ENCODE data around the gene SYNJ2.

Gene SYNJ2

DNA sequence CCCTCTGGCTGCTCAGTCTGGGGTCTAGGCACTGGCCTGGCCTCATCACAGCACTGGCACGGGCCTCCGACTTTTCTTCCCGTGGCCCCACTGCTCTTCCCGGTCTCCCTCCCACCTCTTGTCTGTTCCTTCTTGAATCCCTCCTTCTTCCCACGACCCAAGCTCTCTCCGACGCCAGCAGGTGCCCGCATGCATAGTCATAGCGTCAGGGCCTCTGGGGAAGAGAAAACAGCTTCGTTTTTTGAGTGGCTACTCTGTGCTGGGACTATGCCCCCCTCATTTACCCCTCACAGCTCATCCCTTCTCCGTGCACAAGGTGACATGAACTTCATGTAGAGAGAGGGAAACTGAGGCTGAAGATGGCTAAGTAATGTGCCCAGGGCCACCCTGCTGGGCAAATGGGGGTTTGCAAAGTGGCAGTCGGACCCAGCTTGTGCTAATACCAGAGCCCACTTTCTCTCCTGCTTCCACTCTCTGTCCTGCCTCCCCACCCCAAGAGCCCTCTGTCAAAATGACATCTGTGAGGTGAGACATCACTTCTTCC lies 59.2 kb downstream of the SYNJ2 start:
- DNase-seq (ENCODE audit: low read depth in 2 of 2) = no peak

DNA sequence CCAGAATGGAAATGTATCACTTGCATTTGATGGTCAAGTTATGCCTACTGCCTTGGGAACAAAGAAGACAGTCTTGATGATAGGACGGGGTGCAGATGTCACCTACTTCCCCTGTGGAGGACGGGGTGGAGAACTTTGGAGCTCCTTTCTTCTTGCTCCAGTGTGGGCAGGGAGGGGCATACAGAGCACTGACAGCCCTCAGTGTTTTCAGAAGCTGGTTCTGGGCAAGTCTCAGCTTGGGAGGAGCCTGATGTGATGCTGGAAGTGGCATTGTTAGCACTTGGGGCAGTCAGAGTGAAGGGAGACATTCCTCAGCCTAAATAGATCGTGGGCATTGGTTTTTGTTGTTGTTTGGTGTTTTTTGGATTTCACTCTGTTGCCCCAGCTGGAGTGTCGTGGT lies 59.7 kb downstream of the SYNJ2 start:
- DNase-seq (ENCODE audit: low read depth in 2 of 2) = no peak

DNA sequence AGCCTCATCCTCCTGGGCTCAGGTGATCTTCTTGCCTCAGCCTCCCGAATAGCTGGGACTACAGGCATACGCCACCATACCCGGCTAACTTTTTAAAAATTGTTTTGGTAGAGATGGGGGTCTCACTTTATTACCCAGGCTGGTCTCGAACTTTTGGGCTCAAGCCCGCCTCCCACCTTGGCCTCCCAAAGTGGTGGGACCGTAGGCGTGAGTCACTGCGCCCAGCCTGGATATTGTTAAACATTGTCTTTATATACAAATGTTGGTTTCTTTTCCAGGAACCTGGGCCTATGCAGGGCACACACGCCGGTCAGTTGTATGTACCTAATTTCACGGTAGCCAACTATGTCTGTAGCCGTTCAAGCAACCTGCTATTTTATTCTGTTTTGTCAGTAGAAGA lies 60.1 kb downstream of the SYNJ2 start:
- DNase-seq (ENCODE audit: low read depth in 2 of 2) = no peak

DNA sequence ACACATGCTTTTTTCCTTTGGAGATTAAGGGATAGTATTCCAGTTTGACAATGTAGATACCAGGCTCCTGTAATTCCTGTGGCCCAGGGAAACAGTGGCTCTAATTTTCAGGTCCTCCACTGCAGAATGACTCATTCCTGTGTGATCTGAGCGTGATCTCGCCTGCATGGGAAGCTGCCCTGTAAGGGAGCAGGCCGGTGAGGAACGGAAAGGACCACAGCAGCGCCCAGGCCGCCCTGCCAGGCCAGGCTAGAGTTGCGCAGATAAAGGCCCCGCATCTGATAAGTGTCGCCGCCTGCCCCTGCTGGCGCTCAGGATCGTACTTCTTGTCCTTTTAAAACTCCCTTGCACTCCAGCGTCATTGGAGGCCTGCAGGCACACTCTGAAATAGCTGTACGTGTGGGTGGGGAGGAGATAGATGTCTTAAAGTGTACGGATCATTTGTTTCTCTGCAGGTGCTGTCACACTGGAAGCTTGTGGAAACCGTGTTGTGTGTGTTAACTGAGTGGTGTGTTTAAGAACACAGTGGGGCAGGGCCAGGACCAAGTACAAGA lies 60.7 kb downstream of the SYNJ2 start:
- no peak for DNase-seq (ENCODE audit: low read depth in 2 of 2)

DNA sequence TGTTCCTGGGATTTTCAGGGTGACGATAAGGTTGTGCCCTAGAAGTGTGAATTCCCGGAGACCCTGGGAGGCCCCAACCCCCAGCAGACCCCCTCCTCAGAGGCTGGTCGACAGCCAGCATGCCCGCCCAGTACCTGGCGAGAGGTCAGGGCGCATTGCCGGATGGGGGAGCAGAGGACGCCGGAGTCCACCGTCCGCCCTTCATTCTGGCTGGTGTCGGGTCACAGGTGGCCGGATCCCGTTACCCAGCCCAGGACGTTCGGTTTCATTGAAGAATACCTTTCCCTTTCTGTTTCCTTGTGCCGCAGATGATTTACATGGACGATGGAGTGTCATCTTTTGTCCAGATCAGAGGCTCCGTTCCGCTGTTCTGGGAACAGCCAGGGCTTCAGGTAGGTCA lies 61.3 kb downstream of the SYNJ2 start:
- DNase-seq (ENCODE audit: low read depth in 2 of 2) = no peak

DNA sequence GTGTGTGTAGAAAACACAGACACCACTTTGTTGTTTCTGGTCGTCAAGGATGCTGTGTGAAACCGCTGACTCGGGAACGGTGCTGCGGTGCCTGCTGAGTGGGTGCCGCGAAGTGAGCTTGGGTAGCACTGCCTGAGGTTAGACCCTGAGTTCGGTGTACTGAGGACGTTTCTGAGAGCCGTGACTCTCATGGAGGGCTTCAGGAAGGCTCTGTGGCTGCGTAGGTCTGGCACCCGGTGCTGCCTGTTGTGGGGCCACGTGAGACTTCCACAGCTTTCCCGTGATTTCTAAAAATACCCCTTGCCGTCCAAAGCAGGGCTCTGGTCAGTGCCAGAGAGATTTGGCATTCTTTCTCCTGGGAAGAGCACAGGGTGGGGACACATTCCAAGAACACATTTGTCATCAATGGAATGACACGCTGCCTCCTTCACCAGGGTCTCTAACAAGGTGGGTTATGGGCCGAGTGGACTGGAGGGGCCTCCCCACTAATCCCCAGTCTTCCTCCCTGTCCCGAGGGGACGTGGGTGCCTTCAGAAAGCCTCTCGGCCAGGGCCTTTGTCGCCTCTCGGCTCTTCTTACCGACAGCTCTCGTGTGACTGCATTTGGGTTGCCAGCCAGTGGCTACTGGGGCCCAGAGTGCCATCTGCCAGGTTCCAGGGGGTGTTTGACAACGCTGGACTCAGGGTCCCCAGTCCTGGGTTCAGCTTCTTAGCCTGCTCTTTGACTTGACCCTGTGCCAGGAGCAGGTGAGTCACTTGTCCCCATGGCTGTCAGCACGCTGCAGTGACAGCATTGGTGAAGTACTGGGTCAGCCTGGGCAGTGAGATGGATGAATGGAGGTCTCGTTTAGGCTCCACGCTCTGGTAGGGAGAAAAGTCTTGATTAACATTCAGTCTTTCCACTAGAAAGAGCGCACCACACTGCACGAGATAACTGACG lies 62.2 kb downstream of the SYNJ2 start:
- no peak for DNase-seq (ENCODE audit: low read depth in 2 of 2)

DNA sequence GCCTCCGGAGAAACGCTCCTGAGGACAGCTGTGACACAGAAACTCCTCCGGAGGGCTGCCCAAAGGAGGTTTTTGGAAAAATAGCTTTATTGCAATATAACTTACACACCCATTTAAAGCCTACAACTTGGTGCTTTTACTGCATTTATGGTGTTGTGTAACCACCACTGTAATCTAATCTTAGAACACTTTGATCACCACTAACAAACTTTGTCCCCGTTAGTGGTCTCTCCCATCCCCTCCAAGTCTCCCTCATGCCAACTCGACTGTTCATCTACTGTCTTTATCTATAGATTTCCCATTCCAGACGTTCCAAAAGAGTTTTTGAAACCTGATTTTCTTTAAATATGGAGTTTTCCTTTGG lies 62.8 kb downstream of the SYNJ2 start:
- no peak for DNase-seq (ENCODE audit: low read depth in 2 of 2)

DNA sequence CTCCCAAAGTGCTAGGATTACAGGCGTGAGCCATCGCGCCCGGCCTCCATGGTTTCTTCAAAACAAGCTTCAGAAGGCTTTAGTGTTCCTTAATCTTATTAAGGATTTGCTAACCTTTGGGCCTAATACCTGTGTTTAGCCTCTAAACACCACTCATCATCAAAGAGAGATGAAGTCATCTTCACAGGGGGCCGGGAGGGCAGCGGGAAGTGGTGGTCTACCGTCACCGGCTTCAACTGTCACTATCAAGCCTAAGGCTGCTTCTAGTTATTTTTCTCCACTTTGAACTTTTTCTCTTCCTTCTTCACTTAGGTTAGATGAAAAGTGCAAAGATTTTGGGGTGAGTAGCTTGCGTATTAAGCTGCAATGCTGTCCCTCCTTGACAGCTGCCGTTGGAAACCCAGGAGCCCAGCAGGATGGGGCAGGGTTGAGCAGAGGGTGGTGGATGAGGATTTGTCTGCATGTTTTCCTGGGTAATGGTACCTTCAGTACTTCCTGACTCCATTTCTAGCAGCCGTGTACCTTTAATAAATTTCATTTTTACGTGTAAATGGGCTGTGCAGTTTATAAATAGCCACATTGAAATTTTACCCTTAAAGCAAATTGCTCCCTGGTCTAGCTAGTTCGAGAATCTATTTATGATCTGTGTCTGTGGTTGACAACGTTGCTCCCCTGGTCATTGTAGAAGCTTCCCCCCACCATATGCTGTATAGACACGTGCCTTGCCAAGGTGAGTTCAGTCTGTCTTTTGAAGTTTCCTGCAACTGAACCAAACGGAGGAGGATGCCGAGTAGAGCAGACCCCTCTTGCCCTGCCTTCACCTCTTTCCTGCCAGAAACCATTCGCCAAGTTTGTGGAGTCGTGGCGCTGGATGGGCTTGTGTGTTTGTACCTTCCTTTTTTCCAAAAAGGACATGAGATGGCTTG lies 64.8 kb downstream of the SYNJ2 start:
- no peak for DNase-seq (ENCODE audit: low read depth in 2 of 2)

DNA sequence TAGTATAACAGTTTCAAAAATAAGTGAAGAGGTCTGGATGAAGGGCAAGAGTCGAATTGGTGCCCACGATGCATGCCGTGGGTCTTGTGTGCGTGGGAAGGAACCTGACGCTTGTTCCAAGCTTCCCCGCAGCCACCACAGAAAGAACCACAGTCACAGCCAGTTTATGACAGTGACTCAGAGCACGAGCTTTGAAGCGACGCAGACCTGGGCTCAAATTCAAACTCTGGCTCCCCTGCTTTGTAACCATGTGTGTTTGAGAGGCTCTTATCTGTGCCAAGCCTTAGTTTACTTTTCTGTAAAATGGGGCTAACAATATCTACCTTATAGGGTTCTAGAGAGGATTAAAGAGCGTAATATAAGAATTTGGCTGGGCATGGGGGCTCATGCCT lies 65.5 kb downstream of the SYNJ2 start:
- DNase-seq (ENCODE audit: low read depth in 2 of 2) = peak; percentile 51 to 71

DNA sequence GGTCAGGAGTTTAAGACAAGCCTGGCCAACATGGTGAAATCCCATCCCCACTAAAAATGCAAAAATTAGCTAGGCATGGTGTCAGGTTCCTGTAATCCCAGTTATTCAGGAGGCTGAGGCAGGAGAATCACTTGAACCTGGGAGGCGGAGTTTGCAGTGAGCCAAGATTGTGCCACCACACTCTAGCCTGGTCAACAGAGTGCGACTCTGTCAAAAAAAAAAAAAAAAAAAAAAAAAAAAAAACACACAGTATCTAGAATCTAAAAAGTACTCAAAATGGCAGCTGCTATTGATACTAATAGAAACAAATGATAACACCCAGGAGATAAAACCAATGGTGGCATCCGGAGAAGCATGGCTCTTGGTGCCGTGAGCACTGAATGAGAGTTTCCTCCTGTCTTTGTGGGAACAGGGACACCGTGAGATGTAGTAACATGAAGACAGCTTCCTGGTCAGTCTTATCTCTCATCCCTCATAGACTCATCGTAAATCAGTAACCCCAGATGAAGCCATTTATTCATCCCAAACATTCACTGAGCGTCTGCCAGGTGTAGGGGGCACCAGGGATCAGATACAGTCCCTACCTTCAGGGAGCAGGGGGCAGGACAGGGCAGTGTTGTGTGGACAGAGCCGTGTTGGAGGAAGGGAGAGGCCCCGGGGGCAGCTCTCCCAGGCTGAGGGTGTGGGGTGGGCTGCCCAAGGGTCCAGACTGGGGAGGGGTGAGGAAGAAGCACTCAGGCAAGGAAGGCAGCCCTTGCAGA lies 66.1 kb downstream of the SYNJ2 start:
- DNase-seq (ENCODE audit: low read depth in 2 of 2) = no peak

DNA sequence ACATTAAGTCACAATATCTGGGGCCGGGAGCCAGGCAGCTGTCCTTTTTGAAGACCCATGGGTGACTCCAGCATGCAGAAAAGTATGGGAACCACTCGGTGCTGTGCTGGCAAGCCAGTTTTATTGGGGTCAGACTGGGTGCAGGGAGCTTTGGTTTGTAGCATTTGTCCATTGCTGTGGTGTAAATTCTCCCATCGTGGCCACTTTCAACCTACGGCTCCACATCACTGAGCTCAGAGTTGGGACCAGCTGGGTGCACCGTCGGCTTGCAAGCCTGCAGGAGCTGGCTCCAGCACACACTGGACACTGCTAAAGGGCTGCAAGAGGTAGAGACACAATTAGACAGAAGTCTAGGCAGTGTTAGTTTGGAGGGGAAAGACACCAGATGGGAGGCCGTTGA lies 66.9 kb downstream of the SYNJ2 start:
- no peak for DNase-seq (ENCODE audit: low read depth in 2 of 2)

DNA sequence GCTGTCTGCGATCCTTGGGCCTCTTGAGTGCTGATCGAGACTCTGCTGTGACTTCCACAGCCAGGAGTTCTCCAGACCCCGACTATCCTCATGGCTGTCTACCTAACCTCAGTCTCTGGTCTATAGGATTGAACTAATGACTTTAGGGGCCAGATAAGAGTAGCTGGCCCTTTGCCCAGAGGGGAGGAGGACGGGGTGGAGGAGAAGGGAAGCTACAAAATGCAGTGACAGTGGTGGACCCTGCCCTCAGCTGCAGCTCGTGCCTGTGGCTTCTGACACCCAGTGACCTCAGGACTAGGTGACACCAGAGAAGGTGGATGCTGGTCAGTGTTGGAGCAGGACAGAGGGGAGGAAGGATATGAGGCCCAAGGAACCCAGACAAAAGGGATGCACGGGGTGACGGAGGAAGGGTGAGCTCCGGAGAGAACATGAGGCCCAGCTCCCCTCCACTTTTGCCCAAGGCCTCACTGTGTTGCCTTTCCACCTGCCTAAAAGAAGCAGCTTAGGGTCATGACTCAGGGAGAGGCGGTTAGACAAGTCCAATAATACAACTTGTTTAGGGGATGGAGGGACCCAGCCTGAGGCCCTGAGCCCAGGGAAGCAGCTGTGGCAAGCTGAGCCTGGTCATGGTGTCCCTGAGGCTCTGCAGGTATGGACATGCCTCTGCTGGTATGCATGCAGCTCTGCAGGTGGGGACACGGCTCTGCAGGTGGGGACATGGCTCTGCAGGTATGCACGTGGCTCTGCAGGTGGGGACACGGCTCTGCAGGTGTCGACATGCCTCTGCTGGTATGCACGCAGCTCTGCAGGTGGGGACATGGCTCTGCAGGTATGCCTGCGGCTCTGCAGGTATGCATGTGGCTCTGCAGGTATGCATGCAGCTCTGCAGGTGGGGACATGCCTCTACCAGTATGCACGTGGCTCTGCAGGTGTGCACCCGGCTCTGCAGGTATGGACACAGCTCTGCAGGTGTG lies 67.7 kb downstream of the SYNJ2 start:
- DNase-seq (ENCODE audit: low read depth in 2 of 2) = no peak

DNA sequence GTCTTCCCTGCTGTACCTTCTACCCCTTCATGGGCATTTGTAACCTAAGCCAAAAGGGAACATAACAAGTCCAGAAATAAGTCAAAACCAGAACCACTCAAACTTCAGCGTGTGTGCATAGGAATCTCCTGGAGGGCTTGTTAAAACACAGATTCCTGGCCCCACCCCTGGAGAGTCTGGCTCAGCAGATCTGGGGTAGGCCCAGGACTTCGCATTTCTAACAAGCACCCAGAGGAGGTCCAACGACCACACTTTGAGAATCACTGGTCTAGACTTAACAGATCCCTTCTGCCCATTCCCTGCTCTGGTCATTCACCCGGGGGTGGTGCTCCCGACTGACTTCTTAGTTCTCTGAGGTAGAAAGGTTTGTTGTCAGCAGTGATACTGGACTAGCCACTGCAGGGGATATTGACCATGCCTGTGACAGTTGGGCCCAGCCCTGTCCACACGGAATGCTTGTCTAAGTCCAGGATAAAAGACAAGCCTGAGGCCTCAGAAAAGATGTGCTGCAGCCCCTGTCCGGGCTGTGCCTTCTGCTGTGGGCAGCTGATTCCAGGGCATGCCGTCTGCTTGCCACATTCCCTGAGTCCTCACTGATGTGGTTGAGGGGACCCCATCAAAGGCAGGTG lies 68.6 kb downstream of the SYNJ2 start:
- DNase-seq (ENCODE audit: low read depth in 2 of 2) = no peak

DNA sequence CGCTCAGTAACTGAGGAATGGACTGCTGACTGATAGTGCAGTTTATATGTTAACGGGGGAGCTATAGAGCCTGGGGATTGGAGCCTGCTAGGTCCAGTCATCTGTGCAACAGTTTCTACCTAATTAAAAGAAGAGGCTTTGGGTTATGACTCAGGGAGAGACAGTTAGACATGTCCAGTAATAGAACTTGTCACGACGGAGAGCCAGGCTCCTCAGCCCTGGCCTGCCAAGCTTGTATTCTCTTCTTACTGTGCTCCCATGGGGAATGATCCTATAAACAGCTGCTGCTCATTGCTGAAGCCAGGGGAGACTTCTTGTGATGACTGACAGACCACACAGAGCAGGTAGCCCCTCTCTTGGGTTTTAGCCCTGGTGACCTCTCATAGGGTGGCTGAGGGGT lies 69.3 kb downstream of the SYNJ2 start:
- no peak for DNase-seq (ENCODE audit: low read depth in 2 of 2)

DNA sequence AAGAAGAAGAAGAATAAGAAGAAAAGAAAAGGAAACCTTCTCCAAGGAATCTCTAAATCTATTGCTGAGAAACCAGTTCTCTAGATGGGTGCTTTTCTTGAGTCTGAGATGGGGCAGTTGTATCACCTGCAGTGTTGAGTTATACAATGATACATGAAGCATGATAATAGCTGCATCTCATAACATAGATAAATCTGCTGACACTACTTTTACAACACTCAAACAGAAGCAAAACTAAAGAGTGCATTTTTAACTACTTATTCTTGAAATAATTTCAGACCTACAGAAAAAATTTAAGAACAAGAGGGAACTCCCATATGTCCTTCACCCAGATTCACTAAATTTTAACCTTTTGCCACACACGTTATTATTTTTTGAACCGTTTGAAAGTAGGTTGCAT lies 70.3 kb downstream of the SYNJ2 start:
- DNase-seq (ENCODE audit: low read depth in 2 of 2) = no peak

DNA sequence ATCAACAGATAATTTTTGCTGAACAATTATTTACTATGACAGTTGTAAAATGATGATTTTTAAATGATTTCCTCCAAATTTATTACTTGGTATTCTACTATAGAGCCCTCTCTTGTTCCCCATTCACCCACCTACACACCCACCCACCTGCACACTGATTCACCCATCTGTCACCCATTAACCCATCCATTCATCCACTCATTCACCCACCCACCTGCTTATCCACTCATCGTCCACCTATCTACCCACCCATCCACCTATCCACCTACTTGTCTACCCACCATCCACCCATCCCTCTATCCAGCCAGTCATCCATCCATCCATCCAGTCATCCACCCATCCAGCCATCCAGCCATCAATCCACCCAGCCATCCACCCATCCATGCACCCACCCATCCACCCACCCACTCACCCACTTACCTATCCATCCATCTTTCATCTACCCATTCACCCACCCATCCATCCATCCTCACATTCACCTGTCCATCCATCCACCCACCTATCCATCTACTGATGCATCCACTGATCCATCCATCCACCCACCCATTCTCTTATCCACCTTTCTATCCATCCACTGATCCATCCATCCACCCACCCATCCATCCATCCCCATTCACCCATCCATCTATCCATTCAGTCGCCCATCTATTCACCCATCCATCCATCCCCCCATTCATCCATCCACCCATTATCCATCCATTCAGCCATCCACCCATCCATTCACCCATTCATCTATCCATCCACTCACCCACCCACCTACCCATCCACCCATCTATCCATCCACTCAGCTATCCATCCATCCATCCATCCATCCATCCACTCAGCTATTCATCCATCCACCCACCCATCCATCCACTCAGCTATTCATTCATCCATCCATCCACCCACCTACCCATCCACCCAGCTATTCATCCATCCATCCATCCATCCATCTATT lies 72.0 kb downstream of the SYNJ2 start:
- no peak for DNase-seq (ENCODE audit: low read depth in 2 of 2)

DNA sequence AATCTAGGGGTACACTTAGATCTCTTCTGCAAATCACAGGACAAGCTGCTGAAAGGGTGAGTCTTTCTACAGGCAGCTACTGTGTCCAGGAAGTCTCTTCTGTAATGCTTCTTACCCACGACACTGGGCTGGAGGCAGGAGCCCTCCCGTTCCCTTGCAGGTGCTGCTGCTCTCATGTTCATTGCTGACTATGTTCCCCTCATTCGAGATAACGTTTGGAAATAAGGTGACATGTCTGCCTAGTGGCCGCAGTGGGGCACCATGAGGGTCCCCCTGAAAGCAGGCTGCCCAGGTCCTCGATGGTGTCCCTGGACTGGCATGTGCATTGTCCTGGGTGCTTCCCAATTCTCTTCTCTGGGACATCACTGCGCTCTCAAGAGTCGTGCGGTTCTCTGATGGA lies 74.7 kb downstream of the SYNJ2 start:
- no peak for DNase-seq (ENCODE audit: low read depth in 2 of 2)

DNA sequence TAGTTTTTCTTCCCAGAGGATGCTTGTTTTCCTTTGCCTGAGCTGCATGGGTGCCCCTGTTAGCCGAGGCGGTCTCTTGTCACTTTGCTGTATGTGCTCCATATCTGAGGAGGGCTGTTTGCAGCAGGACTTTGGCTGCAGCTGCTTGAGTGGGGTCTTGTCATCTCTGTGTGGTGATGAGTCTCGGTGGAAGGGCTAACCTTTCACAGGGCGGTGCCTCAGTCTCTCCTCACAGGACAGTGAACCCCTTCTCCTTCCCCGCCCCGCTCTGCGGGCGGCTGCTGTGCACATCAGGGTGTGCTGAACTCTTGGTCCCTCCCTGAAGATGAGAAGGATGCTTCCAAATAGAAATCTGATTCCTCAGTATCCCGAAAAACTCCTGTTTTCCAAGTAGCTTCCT lies 75.1 kb downstream of the SYNJ2 start:
- no peak for DNase-seq (ENCODE audit: low read depth in 2 of 2)
